Stimulated activated naive B cell treated with anti-CD40 and anti-IgM and Interleukin-4, amounts not matched to agents 10 μg/mL and 1 μg/mL and 100 μg/mL, for 72 hours (primary cell): ENCODE data around the gene PRG3.
A peak's percentile ranks its signal among the peaks of the same experiment; 100 is the strongest.
"Not testable (repeated sequence)": the region's sequence is repeated elsewhere in the genome, so short reads cannot be mapped to it uniquely, and the experiment has no call there.

Experiments
- ATAC-seq, 2 donors: fragments of 150-1000 bp; cut with Tn5 transposase; replicated peaks; 2 replicates each; pipeline ENCODE4 v1.10.0; 2021; ENCODE audit warnings: moderate library complexity in 1 of 2
- DNase-seq: peaks from one replicate; pipeline ENCODE4 v3.0.0; 2021
- H3K27ac Mint-ChIP-seq: one replicate; pipeline ENCODE4 v1.8.0; 2022; ENCODE audit warnings: mild to moderate bottlenecking, mixed read lengths
- H3K27me3 Mint-ChIP-seq, 2 donors: one replicate each; pipeline ENCODE4 v1.8.0; 2022; ENCODE audit warnings: mixed read lengths in 2 of 2
- H3K36me3 Mint-ChIP-seq, 2 donors: one replicate each; pipeline ENCODE4 v1.8.0; 2022; ENCODE audit warnings: mixed read lengths in 2 of 2, mild to moderate bottlenecking in 1 of 2
- H3K4me1 Mint-ChIP-seq, 2 donors: one replicate each; pipeline ENCODE4 v1.8.0; 2022; ENCODE audit warnings: mixed read lengths in 2 of 2, mild to moderate bottlenecking in 1 of 2
- H3K4me3 Mint-ChIP-seq, 2 donors: one replicate each; pipeline ENCODE4 v1.8.0; 2022; ENCODE audit warnings: mild to moderate bottlenecking in 2 of 2, mixed read lengths in 2 of 2, moderate library complexity in 1 of 2
- H3K9me3 Mint-ChIP-seq, 2 donors: one replicate each; pipeline ENCODE4 v1.8.0; 2022; ENCODE audit warnings: mixed read lengths in 2 of 2, mild to moderate bottlenecking in 1 of 2

Gene PRG3

DNA sequence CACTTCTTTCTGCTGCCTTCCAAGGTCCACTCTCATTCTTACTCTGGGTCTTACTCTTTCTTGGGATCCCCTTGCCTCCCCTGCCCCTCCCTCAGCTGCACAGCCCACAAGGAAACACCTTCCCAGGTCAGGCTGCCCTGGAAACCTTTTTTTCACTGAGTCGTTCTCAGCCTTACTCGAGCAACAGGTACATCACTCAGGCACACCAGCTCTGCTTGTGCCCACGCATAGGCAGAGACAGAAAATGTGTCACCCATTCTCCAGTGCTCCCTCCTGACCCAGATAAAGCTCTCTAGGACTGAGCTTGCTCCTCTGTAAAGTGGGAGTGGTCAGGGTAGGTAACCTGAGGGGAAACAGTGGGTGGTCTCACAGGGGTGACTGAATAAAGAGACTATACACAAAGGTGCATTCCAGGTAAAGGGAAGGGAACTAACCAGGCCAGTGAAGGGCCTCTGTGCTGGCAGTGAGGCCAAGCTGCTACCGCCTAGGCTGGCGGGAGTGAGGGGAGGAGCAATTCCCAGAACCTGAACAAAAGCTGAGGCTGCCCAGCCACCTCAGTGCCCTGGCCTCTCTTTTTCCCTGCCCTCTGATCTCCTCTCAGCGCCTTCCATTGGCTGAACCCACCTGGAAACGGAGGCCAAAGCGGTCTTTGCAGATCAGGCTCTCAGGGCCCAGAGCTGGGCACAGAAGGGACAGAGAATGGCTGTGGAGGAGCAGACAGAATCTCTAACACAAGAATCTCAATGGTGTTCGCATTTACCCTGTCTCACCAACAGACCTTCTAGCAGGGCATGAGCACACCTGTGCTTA is 15.9 kb downstream of the PRG3 start:
- Mint-ChIP-seq H3K4me1 (peaks cover 5% of the 10 kb centered on the region in 2 donors), H3K27me3 (peaks cover 5 to 30% of the 10 kb centered on the region in 2 donors), H3K36me3 (no peaks in the 10 kb centered on the region), H3K27ac (no peak overlapping the region), H3K4me3 (no peak overlapping the region), H3K9me3 (no peaks in the 10 kb centered on the region)
- DNase-seq: no peak
- ATAC-seq: no peak

DNA sequence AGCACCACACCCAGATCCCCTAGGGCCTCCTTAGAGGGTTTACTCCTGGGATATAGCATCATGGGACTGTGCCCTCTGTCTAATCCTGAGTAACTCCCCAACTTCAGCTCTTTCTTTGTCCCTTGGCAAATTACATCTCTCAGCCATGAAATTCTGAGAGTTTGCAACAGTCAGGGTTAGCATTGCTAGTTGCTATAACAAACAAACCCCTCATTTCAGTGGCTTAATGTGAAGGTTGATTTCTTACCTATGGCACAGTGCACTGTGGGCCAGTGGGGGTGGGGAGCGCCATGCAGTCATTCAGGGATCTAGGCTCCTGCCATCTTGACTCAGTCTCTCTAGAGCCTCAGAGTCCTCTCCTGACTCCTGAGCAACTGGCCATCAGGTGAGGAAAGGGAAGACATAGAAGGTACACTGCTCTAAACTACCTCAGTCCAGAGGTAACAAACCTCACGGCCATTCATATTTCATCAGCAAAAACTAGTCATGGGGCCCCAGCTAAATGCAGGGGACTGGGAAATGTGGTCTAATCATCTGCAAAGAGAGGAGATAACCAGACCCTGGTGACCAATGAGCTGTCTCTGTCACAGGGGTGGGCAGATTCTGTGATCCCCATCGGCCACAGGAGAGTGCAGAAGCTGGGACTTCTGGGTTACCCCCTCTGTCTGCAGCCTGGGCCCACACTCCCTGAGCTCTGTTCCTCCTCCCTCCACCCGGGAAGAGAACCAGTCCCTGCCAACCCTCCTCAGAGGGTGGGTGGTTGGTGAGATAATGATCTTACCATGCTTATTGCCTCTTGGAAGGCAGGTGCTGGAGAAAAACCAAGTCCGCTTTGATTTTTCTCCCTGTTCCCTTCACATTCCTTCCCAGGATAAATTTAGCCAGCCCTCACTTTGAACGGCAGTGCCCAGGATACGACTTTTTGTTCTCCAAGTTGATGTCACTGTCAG is 17.5 kb downstream of the PRG3 start:
- DNase-seq: no peak
- H3K27ac Mint-ChIP-seq: no peak overlapping the region
- H3K4me1 Mint-ChIP-seq: peaks cover 3 to 4% of the 10 kb centered on the region in 2 donors
- no peak for ATAC-seq
- no peak overlapping the region for H3K4me3 Mint-ChIP-seq
- no peaks in the 10 kb centered on the region for H3K9me3 Mint-ChIP-seq
- H3K27me3 Mint-ChIP-seq: peaks cover 5 to 24% of the 10 kb centered on the region in 2 donors
- no peaks in the 10 kb centered on the region for H3K36me3 Mint-ChIP-seq

DNA sequence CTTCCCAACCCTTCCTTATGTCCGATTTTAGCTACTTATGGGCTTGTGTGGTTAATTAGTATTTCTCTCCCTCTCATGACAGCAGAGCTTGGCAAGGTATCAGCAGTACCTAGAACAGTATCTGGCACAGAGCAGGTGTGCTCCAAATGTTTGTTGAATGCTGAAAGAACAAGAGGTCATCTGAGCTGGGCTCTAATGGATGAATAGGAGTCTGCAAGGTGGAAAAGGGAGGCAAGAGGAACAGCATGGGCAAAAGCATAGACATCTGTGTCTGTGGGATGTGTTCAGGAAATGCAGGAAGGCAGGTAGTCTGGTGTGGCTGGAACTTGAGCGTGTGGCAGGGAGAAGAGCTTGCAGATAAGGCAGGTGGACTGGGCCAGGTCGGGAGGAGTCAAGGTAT is 19.0 kb downstream of the PRG3 start:
- ATAC-seq (no peak), DNase-seq (no peak)
- H3K27ac Mint-ChIP-seq: no peak overlapping the region
- H3K9me3 Mint-ChIP-seq: no peaks in the 10 kb centered on the region
- peaks cover 5 to 19% of the 10 kb centered on the region in 2 donors for H3K27me3 Mint-ChIP-seq
- H3K4me3 Mint-ChIP-seq: no peak overlapping the region
- H3K4me1 Mint-ChIP-seq: no peaks in the 10 kb centered on the region
- H3K36me3 Mint-ChIP-seq: no peaks in the 10 kb centered on the region

DNA sequence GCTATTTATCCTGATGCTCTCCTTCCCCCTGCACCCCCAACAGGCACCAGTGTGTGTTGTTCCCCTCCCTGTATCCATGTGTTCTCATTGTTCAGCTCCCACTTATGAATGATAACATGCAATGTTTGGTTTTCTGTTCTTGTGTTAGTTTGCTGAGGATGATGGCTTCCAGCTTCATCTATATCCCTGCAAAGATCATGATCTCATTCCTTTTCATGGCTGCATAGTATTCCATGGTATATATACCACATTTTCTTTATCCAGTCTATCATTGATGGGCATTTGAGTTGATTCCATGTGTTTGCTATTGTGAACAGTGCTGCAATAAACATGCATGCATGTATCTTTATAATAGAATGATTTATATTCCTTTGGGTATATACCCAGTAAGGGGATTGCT is 19.5 kb downstream of the PRG3 start:
- DNase-seq, ATAC-seq, H3K27ac Mint-ChIP-seq, H3K4me1 Mint-ChIP-seq, H3K4me3 Mint-ChIP-seq, H3K36me3 Mint-ChIP-seq, H3K9me3 Mint-ChIP-seq: not testable (repeated sequence)
- H3K27me3 Mint-ChIP-seq: peaks cover 10 to 19% of the 10 kb centered on the region in 2 donors

DNA sequence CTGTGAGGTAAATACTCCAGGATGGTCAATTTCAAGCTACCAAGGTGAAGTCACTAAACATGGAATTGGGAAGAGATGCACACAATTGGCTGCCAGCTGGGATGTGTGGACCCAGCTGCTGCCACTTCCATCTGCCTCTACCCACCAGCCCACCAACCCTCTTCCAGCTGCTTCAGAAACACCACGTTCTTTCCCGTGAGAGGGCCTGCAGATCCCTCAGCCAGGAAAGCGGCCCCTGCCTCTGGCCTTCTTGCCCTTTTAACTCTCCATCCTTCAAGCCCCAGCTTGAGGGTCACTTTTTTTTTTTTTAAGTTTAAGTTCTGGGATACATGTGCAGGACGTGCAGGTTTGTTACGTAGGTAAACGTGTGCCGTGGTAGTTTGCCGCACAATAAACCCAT is 20.0 kb downstream of the PRG3 start:
- H3K27ac Mint-ChIP-seq: no peak overlapping the region

DNA sequence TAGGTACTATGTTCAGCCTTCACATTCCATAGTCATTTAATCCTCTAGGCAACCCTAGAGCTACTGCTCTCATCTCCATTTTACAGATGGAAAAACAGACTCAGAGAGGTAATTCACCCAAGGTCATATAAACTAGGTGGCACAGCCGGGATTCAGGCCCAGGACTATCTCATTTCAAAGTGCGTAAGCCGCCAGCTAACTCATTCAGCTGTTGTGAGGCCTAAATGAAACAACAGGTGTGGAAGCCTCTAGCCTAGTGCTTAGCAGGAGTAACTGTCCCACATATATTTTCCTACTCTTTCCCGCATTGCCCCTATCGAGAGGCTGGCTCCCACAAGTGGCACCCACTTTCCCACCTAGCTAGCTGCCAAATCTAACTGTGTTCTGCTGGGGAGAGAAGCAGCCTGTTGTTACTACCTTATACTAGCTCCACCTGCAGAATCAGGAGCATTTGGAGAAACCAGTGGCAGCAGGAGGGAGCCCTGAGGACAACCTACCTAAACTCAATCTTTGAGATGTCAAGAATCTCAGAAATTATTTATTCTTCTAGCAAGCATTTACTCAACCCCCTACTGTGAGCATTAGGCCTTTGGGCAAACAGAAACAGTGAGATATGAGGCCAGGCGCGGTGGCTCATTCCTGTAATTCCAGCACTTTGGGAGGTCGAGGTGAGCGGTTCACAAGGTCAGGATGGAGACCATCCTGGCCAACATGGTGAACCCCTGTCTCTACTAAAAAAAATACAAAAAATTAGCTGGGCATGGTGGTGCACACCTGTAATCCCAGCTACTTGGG is 20.9 kb downstream of the PRG3 start:
- peaks cover 15 to 25% of the 10 kb centered on the region in 2 donors for H3K27me3 Mint-ChIP-seq
- no peak overlapping the region for H3K4me3 Mint-ChIP-seq
- peaks cover 0 to 9% of the 10 kb centered on the region in 2 donors for H3K4me1 Mint-ChIP-seq
- DNase-seq (no peak), ATAC-seq (no peak)
- no peaks in the 10 kb centered on the region for H3K36me3 Mint-ChIP-seq
- H3K9me3 Mint-ChIP-seq: no peaks in the 10 kb centered on the region
- no peak overlapping the region for H3K27ac Mint-ChIP-seq

More for the DNA sequence above, 20.0 kb downstream of the PRG3 start:
- no peak for ATAC-seq
- Mint-ChIP-seq H3K36me3 (no peaks in the 10 kb centered on the region), H3K27me3 (peaks cover 14 to 23% of the 10 kb centered on the region in 2 donors), H3K4me1 (peaks cover 0 to 6% of the 10 kb centered on the region in 2 donors), H3K4me3 (no peak overlapping the region), H3K9me3 (no peaks in the 10 kb centered on the region)
- no peak for DNase-seq

DNA sequence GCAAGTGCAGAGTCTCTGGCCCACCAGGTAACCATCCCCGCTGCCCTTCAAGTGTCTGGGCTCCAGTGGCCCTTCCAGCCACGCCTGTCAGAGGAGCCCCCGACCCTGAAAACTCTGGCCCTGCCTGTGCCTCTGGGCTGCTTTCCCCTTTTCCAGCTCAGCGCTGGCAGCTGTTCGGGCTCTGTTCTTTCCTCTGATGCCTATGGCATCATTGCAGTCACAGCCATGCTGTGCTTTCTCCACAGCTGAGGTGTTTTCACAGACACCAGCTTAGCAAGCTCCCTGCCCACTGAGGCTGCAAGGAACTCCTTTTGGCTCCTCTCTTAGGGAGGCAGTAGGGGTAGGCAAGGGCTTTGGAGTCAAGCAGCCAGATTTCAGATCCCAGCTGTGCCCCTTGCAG is 21.6 kb downstream of the PRG3 start:
- Mint-ChIP-seq H3K9me3 (no peaks in the 10 kb centered on the region), H3K36me3 (no peaks in the 10 kb centered on the region), H3K27me3 (peaks cover 22 to 30% of the 10 kb centered on the region in 2 donors), H3K27ac (no peak overlapping the region), H3K4me1 (peaks cover 4 to 15% of the 10 kb centered on the region in 2 donors), H3K4me3 (no peak overlapping the region)
- DNase-seq (no peak), ATAC-seq (no peak)

DNA sequence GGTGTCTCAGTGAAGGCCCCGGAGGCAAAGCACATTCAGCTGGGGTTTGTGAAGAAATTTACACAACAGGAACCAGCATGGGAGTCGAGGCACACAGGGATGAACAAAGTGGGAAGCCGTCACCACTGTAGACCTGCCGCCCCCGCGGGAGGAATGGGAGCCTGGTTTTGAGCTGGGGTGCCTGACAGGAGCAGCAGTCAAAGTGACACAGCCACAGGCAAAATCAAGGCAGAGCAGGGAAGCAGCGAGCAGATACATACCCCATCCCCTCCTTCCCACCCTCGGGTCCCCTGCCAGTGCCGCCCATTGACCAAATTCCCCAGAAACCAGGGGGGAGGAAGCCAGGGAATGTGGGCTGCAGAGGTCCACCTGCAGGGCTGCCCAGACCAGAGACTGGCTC is 22.0 kb downstream of the PRG3 start:
- Mint-ChIP-seq H3K4me3 (no peak overlapping the region), H3K36me3 (no peaks in the 10 kb centered on the region), H3K4me1 (peaks cover 5 to 17% of the 10 kb centered on the region in 2 donors), H3K9me3 (no peaks in the 10 kb centered on the region), H3K27ac (no peak overlapping the region), H3K27me3 (peaks cover 22 to 29% of the 10 kb centered on the region in 2 donors)
- DNase-seq: no peak
- ATAC-seq: no peak

DNA sequence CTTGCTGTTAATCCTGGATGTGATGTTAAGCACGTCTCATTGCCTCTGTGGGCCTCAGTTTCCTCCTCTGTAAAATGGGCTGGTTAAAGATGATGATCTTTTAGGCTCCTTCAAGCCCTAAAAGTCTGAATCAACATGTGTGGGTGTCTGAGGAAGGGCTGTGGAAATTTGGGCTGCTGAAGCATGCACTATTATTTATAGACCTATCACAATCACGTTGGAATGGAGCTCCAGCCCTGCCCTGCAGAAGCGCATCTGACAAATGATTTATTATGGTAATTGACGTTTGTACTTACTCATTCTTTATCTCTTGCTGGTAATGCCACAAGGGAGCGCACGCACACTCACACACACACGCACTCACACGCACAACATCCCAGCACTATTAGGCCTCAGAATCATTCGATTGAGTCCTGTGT is 22.4 kb downstream of the PRG3 start:
- H3K36me3 Mint-ChIP-seq: no peaks in the 10 kb centered on the region
- H3K27ac Mint-ChIP-seq: no peak overlapping the region
- peaks cover 5 to 17% of the 10 kb centered on the region in 2 donors for H3K4me1 Mint-ChIP-seq
- DNase-seq: no peak
- H3K4me3 Mint-ChIP-seq: no peak overlapping the region
- ATAC-seq: no peak
- peaks cover 22 to 28% of the 10 kb centered on the region in 2 donors for H3K27me3 Mint-ChIP-seq
- no peaks in the 10 kb centered on the region for H3K9me3 Mint-ChIP-seq

DNA sequence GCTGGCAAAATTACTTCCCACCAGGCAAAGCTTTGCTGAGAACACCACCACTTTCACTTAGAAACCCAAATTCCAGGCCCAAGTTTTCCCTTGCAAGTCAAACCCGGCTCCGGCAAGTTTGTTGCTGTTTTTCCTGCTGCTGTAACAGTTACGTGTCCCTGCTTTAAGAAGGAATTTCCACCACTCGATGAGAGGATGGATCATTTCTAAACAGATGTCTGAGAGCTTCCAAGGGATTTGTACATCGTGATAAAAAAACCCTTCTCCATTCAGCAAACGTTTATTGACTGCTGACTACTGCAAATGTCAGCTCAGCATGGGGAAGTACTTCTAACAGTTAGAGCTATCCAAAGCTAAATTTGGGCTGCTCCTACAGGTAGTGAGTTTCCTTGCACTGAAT is 23.1 kb downstream of the PRG3 start:
- H3K27me3 Mint-ChIP-seq: peaks cover 22% of the 10 kb centered on the region in 2 donors
- H3K9me3 Mint-ChIP-seq: no peaks in the 10 kb centered on the region
- no peaks in the 10 kb centered on the region for H3K36me3 Mint-ChIP-seq
- no peak overlapping the region for H3K27ac Mint-ChIP-seq
- peaks cover 5 to 17% of the 10 kb centered on the region in 2 donors for H3K4me1 Mint-ChIP-seq
- H3K4me3 Mint-ChIP-seq: no peak overlapping the region
- DNase-seq: no peak
- ATAC-seq: no peak

DNA sequence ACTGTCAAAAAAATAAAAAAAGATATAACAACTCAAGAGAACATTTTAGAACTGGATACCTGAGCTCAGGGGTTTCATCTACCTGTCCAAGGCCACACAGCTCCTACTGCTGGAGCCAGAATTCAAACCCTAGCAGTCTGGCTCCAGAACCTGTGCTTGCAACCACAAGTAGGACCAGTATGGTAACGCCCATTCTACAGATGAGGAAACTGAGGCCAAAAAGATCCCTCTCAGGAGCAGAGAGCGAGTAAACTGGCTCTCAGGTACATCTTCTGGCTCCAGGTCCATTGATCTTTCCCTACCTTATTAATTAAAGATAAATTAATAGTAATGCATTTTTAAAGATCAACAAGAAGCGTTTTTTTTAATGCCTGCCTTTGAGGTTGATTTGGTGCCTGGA is 23.6 kb downstream of the PRG3 start:
- H3K4me1 Mint-ChIP-seq: peaks cover 5 to 17% of the 10 kb centered on the region in 2 donors
- H3K27me3 Mint-ChIP-seq: peaks cover 22 to 25% of the 10 kb centered on the region in 2 donors
- H3K36me3 Mint-ChIP-seq: no peaks in the 10 kb centered on the region
- no peaks in the 10 kb centered on the region for H3K9me3 Mint-ChIP-seq
- no peak for ATAC-seq
- no peak for DNase-seq
- no peak overlapping the region for H3K4me3 Mint-ChIP-seq
- H3K27ac Mint-ChIP-seq: no peak overlapping the region

DNA sequence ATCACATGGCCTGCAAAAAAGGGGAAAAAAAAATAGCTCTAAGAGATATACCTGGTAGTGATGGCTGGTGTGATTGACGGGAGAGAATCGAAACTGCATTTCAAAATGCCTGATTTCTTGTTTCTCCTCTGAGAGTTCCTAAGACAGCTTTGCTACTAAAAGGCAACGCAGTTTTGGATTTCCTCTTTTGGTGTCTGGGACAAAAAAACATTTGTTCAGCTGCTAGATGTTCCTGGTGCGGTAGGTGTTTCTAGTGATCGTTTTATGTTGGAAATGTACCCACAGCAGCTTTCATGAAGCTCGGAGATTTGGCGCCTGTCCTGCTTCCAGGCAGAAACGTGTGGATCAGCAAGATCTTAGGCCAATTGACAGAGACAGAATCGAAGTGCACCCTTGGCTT is 24.7 kb downstream of the PRG3 start:
- peaks cover 3 to 5% of the 10 kb centered on the region in 2 donors for H3K9me3 Mint-ChIP-seq

DNA sequence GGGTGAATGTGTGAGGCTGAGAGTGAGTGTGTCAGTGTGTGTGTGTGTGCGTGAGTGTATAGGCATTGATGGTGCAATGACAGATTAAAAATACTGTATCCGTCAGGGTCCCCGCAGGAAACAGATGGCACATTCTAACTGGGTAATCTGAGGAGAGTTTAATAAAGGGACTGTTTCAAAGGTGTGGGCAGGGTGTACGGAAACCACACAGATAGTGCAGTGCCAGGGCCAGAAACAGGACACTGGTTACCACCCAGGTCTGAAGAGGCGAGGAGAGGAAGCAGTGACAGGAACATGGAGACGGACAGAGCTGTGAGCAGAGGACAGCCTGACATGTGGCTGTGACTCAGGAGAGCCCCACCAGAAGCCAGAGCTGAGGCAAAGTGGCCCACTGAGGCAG is 26.3 kb downstream of the PRG3 start:
- DNase-seq (no peak), ATAC-seq (peak; percentile 39 to 45)
- Mint-ChIP-seq H3K4me3 (no peak overlapping the region), H3K9me3 (peaks cover 4 to 5% of the 10 kb centered on the region in 2 donors), H3K27ac (no peak overlapping the region), H3K36me3 (peaks cover 3 to 5% of the 10 kb centered on the region in 2 donors), H3K27me3 (peaks cover 18 to 34% of the 10 kb centered on the region in 2 donors), H3K4me1 (peaks cover 8 to 25% of the 10 kb centered on the region in 2 donors)

More for the DNA sequence above, 24.7 kb downstream of the PRG3 start:
- Mint-ChIP-seq H3K36me3 (peaks cover 3 to 5% of the 10 kb centered on the region in 2 donors), H3K4me3 (no peak overlapping the region), H3K4me1 (peaks cover 5 to 17% of the 10 kb centered on the region in 2 donors), H3K27ac (no peak overlapping the region), H3K27me3 (peaks cover 18 to 24% of the 10 kb centered on the region in 2 donors)
- ATAC-seq (no peak), DNase-seq (no peak)

DNA sequence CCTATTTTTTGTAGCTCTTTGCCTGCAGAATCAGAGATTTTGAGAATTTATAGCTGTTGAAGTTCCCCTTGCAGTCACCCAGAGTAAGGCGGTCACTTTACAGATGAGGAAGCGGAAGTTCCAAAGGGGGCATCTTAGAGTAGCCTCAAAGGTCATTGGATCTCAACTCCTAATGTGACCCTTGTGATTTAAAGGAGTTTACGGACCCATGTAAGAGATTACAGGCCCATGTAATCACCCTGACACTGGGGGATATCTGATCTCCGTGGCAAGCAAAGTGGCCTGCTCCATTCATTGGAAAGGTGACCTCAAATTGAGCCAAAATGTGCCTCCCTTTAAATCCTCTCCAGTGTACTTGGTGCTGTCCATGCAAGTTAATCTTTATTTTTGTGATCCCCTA is 27.1 kb downstream of the PRG3 start:
- H3K4me3 Mint-ChIP-seq: no peak overlapping the region
- ATAC-seq: no peak
- no peak overlapping the region for H3K27ac Mint-ChIP-seq
- peaks cover 18 to 34% of the 10 kb centered on the region in 2 donors for H3K27me3 Mint-ChIP-seq
- peaks cover 4 to 5% of the 10 kb centered on the region in 2 donors for H3K9me3 Mint-ChIP-seq
- peaks cover 8 to 27% of the 10 kb centered on the region in 2 donors for H3K4me1 Mint-ChIP-seq
- no peak for DNase-seq
- peaks cover 3 to 5% of the 10 kb centered on the region in 2 donors for H3K36me3 Mint-ChIP-seq
